ENCODE results near the gene CHMP1B.

CHMP1B gene

DNA sequence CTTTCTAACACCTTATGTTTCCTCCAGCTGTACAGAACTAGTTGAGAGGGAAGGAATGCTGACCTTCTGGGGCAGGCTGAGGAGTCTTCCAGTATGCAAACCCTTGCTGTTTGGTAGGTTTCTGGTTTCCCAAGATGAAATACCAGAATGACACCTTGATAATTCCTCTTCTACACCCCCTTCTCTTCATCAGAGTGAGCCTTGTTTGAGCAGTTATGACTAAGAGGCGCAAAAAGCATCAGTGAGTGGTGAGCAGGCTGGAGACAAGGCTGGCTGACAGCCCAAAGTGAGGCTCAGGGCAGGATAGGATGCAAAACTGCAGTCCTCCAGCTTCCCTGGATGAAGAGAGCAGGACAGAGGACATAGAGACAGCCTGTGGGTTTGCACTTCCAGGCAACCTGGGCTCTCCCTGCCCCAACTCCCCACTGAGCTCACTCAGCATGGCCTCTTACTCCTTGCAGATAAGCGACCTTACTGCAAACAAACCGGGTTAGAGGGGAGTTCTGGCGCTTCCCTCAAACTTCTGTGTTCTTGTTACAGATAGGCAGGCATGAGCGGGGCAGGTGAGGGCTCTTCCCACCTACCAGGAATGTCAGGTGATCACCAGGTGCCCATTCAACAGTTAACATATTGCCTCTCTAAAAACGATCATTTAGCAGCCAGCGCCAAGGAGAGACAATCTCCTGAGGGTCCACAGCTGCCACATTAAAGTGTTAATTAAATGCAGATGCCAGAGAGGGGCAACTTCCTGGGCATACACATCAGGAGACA, 51.5 kb downstream of the CHMP1B start:
- no peak for DNase-seq (ENCODE audit: low spot score)

All from HuH-7 (cell line).